Neuronal stem cell (in vitro differentiated cells): ENCODE results near the gene CRB3.

Source experiments
- DNase-seq: peaks from one replicate; pipeline ENCODE4 v3.0.0-alpha.2; 2013; ENCODE audit warnings: low spot score
- H2AFZ ChIP-seq: one replicate; pipeline ENCODE4 v1.6.1; 2013; ENCODE audit warnings: mild to moderate bottlenecking, low read length, inconsistent platforms
- H2AK5ac ChIP-seq: 2 replicates; pipeline ENCODE4 v1.6.1; 2013; ENCODE audit warnings: low read depth, mild to moderate bottlenecking, inconsistent platforms, low read length, moderate library complexity, mixed read lengths
- H2BK120ac ChIP-seq: 2 replicates; pipeline ENCODE4 v1.6.1; 2013; ENCODE audit warnings: low read depth, mild to moderate bottlenecking, inconsistent platforms, low read length, moderate library complexity, mixed read lengths
- H2BK12ac ChIP-seq: one replicate; pipeline ENCODE4 v1.6.1; 2013; ENCODE audit warnings: low read length, inconsistent platforms
- H2BK15ac ChIP-seq: 2 replicates; pipeline ENCODE4 v1.6.1; 2013; ENCODE audit warnings: mild to moderate bottlenecking, low read length, inconsistent platforms, mixed read lengths
- H2BK5ac ChIP-seq: one replicate; pipeline ENCODE4 v1.6.1; 2013; ENCODE audit warnings: inconsistent platforms, mild to moderate bottlenecking, low read length, moderate library complexity
- H3K14ac ChIP-seq: one replicate; pipeline ENCODE4 v1.6.1; 2013; ENCODE audit warnings: low read length, inconsistent platforms
- H3K18ac ChIP-seq: 2 replicates; pipeline ENCODE4 v1.6.1; 2013; ENCODE audit warnings: low read length, inconsistent platforms
- H3K23ac ChIP-seq: 2 replicates; pipeline ENCODE4 v1.6.1; 2013; ENCODE audit warnings: low read depth, mild to moderate bottlenecking, mixed read lengths, low read length, inconsistent platforms; ENCODE audit not compliant: poor library complexity
- H3K27ac ChIP-seq: replicated peaks from 3 replicates; pipeline ENCODE4 v1.5.1; 2013; ENCODE audit warnings: low read length, inconsistent platforms
- H3K27me3 ChIP-seq, 3 experiments: 2 replicates each; pipeline ENCODE4 v1.6.1; 2013; ENCODE audit warnings: low read length in 3 of 3, mild to moderate bottlenecking in 2 of 3, inconsistent platforms in 1 of 3, low read depth in 1 of 3, mixed read lengths in 1 of 3, moderate library complexity in 1 of 3; ENCODE audit not compliant: control insufficient read depth in 3 of 3, insufficient read depth in 3 of 3
- H3K36me3 ChIP-seq, 2 donors: replicated peaks in 1 of 2; 2 replicates each; pipeline ENCODE4 v1.6.1; 2013; ENCODE audit warnings: low read length in 2 of 2; ENCODE audit not compliant: control insufficient read depth in 2 of 2, insufficient read depth in 2 of 2
- H3K4ac ChIP-seq: 2 replicates; pipeline ENCODE4 v1.6.1; 2013; ENCODE audit warnings: inconsistent platforms, mild to moderate bottlenecking, low read length, moderate library complexity
- H3K4me1 ChIP-seq, 2 donors: 1 replicate in 1 of 2; 2 replicates in 1 of 2; pipeline ENCODE4 v1.6.1; 2013; ENCODE audit warnings: low read length in 2 of 2, low read depth in 1 of 2; ENCODE audit not compliant: control insufficient read depth in 2 of 2, insufficient read depth in 1 of 2
- H3K4me2 ChIP-seq: one replicate; pipeline ENCODE4 v1.6.1; 2013; ENCODE audit warnings: mild to moderate bottlenecking, low read length, inconsistent platforms; ENCODE audit not compliant: insufficient read depth, poor library complexity, severe bottlenecking
- H3K4me3 ChIP-seq, 2 donors: 2 replicates each; pipeline ENCODE4 v1.5.1; 2013; ENCODE audit warnings: low read length in 2 of 2, mild to moderate bottlenecking in 2 of 2, inconsistent platforms in 1 of 2, moderate library complexity in 1 of 2
- H3K79me1 ChIP-seq: one replicate; pipeline ENCODE4 v1.6.1; 2013; ENCODE audit warnings: low read depth, mild to moderate bottlenecking, inconsistent platforms, low read length, moderate library complexity
- H3K9ac ChIP-seq: one replicate; pipeline ENCODE4 v1.6.1; 2013; ENCODE audit warnings: mild to moderate bottlenecking, low read depth, low read length, inconsistent platforms; ENCODE audit not compliant: poor library complexity
- H3K9me3 ChIP-seq, 2 donors: replicated peaks in 1 of 2; 2 replicates each; pipeline versions ENCODE3 to v1.6.1; 2013; ENCODE audit warnings: low read length in 2 of 2, mild to moderate bottlenecking in 2 of 2, inconsistent platforms in 1 of 2, low read depth in 1 of 2, mixed read lengths in 1 of 2, moderate library complexity in 1 of 2; ENCODE audit not compliant: control insufficient read depth in 2 of 2, insufficient read depth in 1 of 2
- H4K8ac ChIP-seq: one replicate; pipeline ENCODE4 v1.6.1; 2013; ENCODE audit warnings: low read depth, mild to moderate bottlenecking, inconsistent platforms, low read length, moderate library complexity
- H4K91ac ChIP-seq: one replicate; pipeline ENCODE4 v1.6.1; 2013; ENCODE audit warnings: low read length, low read depth, mild to moderate bottlenecking, inconsistent platforms; ENCODE audit not compliant: poor library complexity
- whole genome bisulfite sequencing, 2 donors: extraction: QIAGEN DNeasy Blood & Tissue Kit; methylation state at CpG; one replicate each; pipeline ENCODE4 v1.1.7; 2013; ENCODE audit warnings: missing lambda C conversion rate in 2 of 2, mixed read lengths in 1 of 2; ENCODE audit not compliant: insufficient read length in 2 of 2, insufficient replicate concordance in 1 of 2; ENCODE audit errors: extremely low coverage in 2 of 2; 5-methylcytosine and 5-hydroxymethylcytosine counted together

Gene CRB3

DNA sequence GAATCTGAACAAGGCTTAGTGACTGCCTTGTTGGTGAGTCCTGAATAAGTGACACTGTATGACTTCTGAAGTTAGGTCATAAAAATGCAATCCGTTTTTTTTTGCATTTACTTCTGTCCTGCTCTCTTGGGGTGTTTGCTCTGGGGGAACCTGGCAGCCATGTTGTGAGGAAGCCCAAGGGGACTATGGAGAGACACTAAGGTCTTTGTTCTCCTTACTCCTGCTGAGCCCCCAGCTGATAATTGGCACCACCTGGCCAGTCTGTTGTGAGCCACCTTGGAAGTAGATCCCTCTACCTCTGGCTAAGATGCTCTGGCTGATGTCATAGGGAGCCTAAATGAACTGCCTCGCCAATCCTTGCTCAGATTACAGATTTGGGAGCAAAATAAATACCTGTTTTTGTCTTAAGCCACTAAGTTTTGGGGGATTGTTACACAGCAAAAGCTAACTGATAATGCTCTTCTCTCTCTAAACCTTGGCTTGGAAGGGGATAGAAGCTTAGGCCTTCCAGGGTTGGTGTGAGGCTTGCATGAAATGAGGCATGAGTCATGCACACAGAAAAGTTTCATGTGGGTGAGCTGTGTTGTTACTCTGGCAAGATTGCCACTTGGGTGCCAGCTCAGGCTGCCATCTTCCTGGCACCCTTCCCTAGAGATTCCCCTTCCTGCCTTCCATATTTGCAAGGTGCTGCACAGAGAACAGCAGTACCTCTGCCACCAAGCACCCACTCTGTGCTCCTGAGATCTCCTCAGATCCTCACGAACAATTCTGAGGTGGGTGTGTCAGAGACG lies 27.9 kb downstream of the CRB3 start:
- Histone ChIP-seq H3K27ac (no peak overlapping the region), H3K4ac (no peak overlapping the region), H2BK5ac (no peak overlapping the region), H4K91ac (peak overlapping the region; percentile 72), H2BK12ac (no peak overlapping the region), H2BK15ac (no peak overlapping the region), H3K4me2 (no peak overlapping the region), H3K27me3 (no peaks in the 10 kb centered on the region), H2AFZ (no peak overlapping the region), H3K36me3 (peaks cover 0 to 2% of the 10 kb centered on the region in 2 donors), H2BK120ac (no peak overlapping the region), H3K18ac (no peak overlapping the region), H2AK5ac (no peak overlapping the region), H3K79me1 (no peaks in the 10 kb centered on the region), H4K8ac (no peak overlapping the region), H3K9ac (no peak overlapping the region), H3K23ac (no peak overlapping the region), H3K9me3 (peaks cover 0 to 3% of the 10 kb centered on the region in 2 donors), H3K14ac (no peak overlapping the region), H3K4me3 (no peak overlapping the region), H3K4me1 (peaks cover 2 to 7% of the 10 kb centered on the region in 2 donors)
- no peak for DNase-seq
- WGBS, 2 donors: no CpG with 5 or more reads among the region's 4 CpGs

DNA sequence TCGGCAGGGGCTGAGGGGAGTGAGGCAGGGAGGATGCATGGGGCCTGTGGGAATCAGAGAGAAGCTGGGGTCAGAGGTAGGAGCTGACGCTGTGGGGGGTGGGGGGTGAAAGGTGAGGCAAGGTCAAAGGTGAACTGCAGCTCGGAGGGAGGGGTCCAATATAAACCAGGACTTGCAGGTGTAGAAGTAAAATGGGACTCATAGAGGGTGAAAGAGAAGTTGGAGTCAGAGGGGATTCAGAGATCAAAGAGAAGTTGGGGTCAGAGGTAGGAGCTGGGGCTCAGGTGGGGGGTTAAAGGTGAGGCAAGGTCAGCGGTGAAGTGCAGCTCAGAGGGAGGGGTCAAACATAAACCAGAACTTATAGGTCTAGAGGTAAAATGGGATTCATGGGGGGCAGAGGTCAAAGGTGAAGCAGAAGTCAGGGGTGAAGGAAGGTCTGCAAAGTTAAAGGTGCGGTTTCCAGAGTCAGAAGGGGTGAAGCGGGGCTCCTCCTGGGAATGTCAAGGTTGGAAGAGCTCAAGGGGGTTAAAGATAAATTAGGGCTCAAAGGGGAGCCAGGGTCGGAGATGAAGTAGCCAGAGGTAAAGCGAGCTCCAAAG lies 30.5 kb downstream of the CRB3 start:
- H3K18ac ChIP-seq: no peak overlapping the region
- DNase-seq: no peak
- H2BK12ac ChIP-seq: no peak overlapping the region
- H3K36me3 ChIP-seq: peaks cover 0 to 4% of the 10 kb centered on the region in 2 donors
- peaks cover 0 to 12% (median 0%) of the 10 kb centered on the region in 3 experiments for H3K27me3 ChIP-seq
- no peak overlapping the region for H2BK15ac ChIP-seq
- no peak overlapping the region for H2BK120ac ChIP-seq
- no peak overlapping the region for H4K91ac ChIP-seq
- no peaks in the 10 kb centered on the region for H3K79me1 ChIP-seq
- H2AFZ ChIP-seq: no peak overlapping the region
- H3K4me1 ChIP-seq: peaks cover 0 to 3% of the 10 kb centered on the region in 2 donors
- no peak overlapping the region for H3K14ac ChIP-seq
- H4K8ac ChIP-seq: no peak overlapping the region
- peaks cover 0 to 4% of the 10 kb centered on the region in 2 donors for H3K9me3 ChIP-seq
- no peak overlapping the region for H3K4ac ChIP-seq
- no peak overlapping the region for H3K23ac ChIP-seq
- peak overlapping the region in 1 of 2 donors; percentile 46 for H3K4me3 ChIP-seq
- no peak overlapping the region for H3K9ac ChIP-seq
- no CpG with 5 or more reads among the region's 8 CpGs for WGBS, 2 donors
- no peak overlapping the region for H3K27ac ChIP-seq
- no peak overlapping the region for H2AK5ac ChIP-seq
- no peak overlapping the region for H2BK5ac ChIP-seq
- no peak overlapping the region for H3K4me2 ChIP-seq

DNA sequence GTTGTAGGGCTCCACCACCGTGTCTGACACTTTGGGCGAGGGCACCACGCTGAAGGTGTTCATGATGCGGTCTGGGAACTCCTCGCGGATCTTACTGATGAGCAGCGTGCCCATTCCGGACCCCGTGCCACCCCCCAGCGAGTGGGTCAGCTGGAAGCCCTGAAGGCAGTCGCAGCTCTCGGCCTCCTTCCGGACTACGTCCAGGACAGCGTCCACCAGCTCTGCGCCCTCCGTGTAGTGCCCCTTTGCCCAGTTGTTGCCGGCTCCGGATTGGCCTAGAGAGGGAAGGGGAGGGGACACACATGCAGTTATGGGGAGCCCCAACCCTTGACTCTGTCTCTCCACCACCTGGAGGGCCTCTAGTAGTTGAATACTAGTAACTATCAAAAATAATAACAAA lies 31.9 kb downstream of the CRB3 start:
- Histone ChIP-seq H2BK5ac (no peak overlapping the region), H3K14ac (no peak overlapping the region), H4K91ac (no peak overlapping the region), H3K4me1 (no peaks in the 10 kb centered on the region), H2AK5ac (no peak overlapping the region), H2BK12ac (peak overlapping the region; percentile 58), H3K23ac (peak overlapping the region; percentile 31), H3K9ac (no peak overlapping the region), H2AFZ (no peak overlapping the region), H3K9me3 (peaks cover 0 to 4% of the 10 kb centered on the region in 2 donors), H3K27ac (no peak overlapping the region), H2BK120ac (no peak overlapping the region), H3K4me3 (no peak overlapping the region), H3K36me3 (peaks cover 0 to 4% of the 10 kb centered on the region in 2 donors), H3K4me2 (no peak overlapping the region), H3K79me1 (no peaks in the 10 kb centered on the region), H4K8ac (no peak overlapping the region), H3K18ac (peak overlapping the region; percentile 38), H3K27me3 (peaks cover 0 to 24% (median 2%) of the 10 kb centered on the region in 3 experiments), H3K4ac (no peak overlapping the region), H2BK15ac (no peak overlapping the region)
- no CpG with 5 or more reads among the region's 19 CpGs for WGBS, 2 donors
- DNase-seq: no peak

DNA sequence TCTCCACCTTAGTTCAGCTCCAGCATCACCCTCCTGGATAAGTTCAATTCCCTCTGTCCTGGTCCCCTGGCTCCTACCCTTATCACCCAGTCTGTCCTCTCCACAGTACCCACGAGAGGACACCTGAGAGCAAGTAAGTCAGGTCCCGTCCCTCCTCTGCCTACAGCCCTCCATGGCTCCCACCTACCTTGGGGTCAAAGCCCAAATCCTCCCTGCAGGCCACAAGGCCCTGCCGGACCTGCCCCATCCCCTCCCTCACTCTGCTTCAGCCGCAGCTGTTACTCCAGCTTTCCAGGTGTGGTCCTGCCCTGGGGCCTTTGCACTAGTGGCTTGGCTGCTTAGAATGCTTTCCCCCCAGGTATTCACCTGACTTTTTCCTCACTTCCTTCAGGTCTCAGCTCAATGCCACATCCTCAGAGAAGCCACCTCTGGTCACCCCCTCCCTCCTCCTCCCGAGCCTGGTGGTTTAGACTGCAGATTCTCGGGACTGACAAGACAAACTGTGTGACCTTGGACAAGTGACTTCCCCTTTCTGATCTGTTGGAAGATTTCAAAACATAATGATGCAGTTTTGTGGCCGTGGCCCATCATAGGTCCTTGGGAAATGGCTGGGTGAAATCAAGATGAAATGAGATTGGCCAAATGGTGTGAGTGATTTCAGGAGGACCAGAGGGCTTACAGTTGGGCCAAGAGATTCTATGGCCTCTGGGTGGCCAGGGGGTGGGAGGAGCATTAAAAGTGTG lies 34.4 kb downstream of the CRB3 start:
- H4K8ac ChIP-seq: no peak overlapping the region
- no peaks in the 10 kb centered on the region for H3K79me1 ChIP-seq
- no peak overlapping the region for H3K14ac ChIP-seq
- no peak overlapping the region for H2BK120ac ChIP-seq
- H3K36me3 ChIP-seq: peaks cover 0 to 4% of the 10 kb centered on the region in 2 donors
- no peak for DNase-seq
- no peak overlapping the region for H3K4me2 ChIP-seq
- no peak overlapping the region for H3K27ac ChIP-seq
- H3K4me1 ChIP-seq: peaks cover 0 to 2% of the 10 kb centered on the region in 2 donors
- no peak overlapping the region for H4K91ac ChIP-seq
- H2BK5ac ChIP-seq: no peak overlapping the region
- H2BK15ac ChIP-seq: no peak overlapping the region
- H3K9me3 ChIP-seq: peaks cover 0 to 2% of the 10 kb centered on the region in 2 donors
- no peak overlapping the region for H2BK12ac ChIP-seq
- H3K27me3 ChIP-seq: peaks cover 2 to 48% (median 11%) of the 10 kb centered on the region in 3 experiments
- H2AK5ac ChIP-seq: no peak overlapping the region
- no peak overlapping the region for H3K18ac ChIP-seq
- H3K4ac ChIP-seq: no peak overlapping the region
- no peak overlapping the region for H3K23ac ChIP-seq
- H3K4me3 ChIP-seq: no peak overlapping the region
- H2AFZ ChIP-seq: no peak overlapping the region
- WGBS, 2 donors: no CpG with 5 or more reads among the region's 7 CpGs
- H3K9ac ChIP-seq: no peak overlapping the region
